Tibial nerve (tissue), 4 donors: Measurements from ENCODE around the gene HNRNPUL2.

Experiments
- CTCF ChIP-seq, 5 experiments: fragments of 200-600 bp in 3 of 5; fragments of 450-650 bp in 2 of 5; sonication (generic) in 3 of 5; IDR thresholded peaks; one replicate each; pipeline ENCODE4 v1.5.1; 2016 to 2019; ENCODE audit warnings: antibody characterized with exemption in 5 of 5, mild to moderate bottlenecking in 3 of 5, moderate library complexity in 2 of 5
- EP300 ChIP-seq, 2 donors: sonication (generic); formaldehyde crosslinking; IDR thresholded peaks; one replicate each; pipeline ENCODE4 v1.6.1; 2017; ENCODE audit warnings: antibody characterized with exemption in 2 of 2, mild to moderate bottlenecking in 1 of 2
- POLR2A ChIP-seq, 2 donors: fragments of 450-650 bp; IDR thresholded peaks; one replicate each; pipeline ENCODE4 v1.6.1; 2017; ENCODE audit warnings: antibody characterized with exemption in 2 of 2, mild to moderate bottlenecking in 2 of 2, moderate library complexity in 2 of 2

- TF ChIP-seq POLR2A (IDR thresholded peaks at IDR 0.05) = no peak
- no peak for TF ChIP-seq CTCF (IDR thresholded peaks at IDR 0.05)
- no peak for TF ChIP-seq EP300 (IDR thresholded peaks at IDR 0.05)
Observed at GRCh38 chr11:62725646-62726045, 1.6 kb downstream of the HNRNPUL2 start.
